CD4-positive, alpha-beta T cell treated with Interferon gamma for 1 hour (primary cell): ENCODE data around the gene IQGAP1.
"Not testable (repeated sequence)": the region's sequence is repeated elsewhere in the genome, so short reads cannot be mapped to it uniquely, and the experiment has no call there.

ENCODE experiments used
- DNase-seq: peaks from one replicate; pipeline ENCODE4 v3.0.0-alpha.2; 2020

IQGAP1 gene

GRCh38 chr15:90387534-90388461 is at the start of gene IQGAP1:
Gene IQGAP1, plus strand, starts transcription at chr15:90388242. Its CDS starts 100 bp downstream, at chr15:90388342.
- peak; percentile 98 for DNase-seq

- DNase-seq = no peak
These were observed 49.5 kb upstream of the IQGAP1 start for GRCh38 chr15:90338532-90338931.

GRCh38 chr15:90340345-90340744 is 47.7 kb upstream of the IQGAP1 start:
- DNase-seq = no peak

DNA sequence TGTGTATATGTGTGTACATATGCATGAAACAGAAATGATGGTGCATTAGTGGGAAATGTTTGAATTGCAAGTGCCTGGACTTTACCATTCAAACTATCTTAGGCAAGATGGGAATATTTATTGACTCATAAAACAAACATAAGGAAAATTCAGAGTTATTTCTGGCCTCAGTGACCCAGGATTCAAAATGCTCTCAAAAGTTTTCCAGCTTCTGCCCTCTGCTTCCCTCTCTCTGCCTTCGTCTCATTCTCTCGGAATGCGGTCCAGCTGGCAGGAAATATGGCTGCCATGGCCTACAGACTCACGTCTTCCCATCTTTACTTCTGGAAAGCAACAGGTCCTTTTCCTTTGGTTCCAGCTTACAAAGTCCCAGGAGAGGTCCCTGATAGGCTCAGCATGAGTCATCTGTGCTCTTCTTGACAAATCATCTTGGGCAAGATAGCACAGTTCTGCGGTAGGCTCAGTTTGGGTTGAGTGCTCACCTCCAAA is 44.7 kb upstream of the IQGAP1 start:
- DNase-seq = no peak

GRCh38 chr15:90344662-90345061 is 43.4 kb upstream of the IQGAP1 start:
- no peak for DNase-seq

DNA sequence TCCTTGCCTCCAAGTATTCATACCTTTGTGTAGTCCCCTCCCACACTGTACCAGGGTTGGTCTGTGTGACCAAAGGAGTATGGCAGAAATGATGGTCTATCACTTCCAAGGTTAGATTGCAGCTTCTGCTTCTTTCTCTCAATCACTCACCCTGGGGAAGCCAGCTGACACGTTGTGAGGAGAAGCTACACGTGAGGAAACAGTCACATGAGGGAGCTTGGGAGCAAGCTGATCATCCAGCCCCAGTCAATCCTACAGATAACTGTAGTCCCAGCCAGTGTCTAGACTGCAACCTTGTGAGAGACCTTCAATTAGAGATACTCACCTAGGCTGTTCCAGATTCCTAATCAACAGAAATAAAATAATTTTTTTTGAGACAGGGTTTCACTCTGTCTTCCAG is 42.2 kb upstream of the IQGAP1 start:
- no peak for DNase-seq

GRCh38 chr15:90347431-90348065 is 40.5 kb upstream of the IQGAP1 start:
- DNase-seq = not testable (repeated sequence)

DNA sequence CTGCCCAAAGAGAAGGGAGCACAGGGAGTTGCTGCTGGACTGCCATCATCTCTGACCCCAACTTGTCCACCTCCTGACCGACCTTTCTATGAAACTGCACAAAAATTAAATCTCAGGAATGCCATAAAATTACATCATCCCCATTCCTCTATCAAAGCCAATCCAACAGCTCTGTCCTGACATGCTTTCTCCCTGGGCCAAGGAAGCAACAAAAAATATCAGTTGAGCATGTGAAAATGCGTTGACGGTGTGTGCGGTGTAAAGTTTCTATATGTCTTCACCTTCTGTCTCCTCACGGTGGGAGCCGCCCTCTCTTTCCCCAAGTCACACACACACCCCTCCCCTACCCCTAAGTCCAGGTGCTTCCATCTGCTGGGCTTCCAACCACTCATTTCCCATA is 39.6 kb upstream of the IQGAP1 start:
- no peak for DNase-seq

GRCh38 chr15:90349072-90349471 is 39.0 kb upstream of the IQGAP1 start:
- DNase-seq = no peak

GRCh38 chr15:90349821-90350220 is 38.2 kb upstream of the IQGAP1 start:
- no peak for DNase-seq

GRCh38 chr15:90351479-90352106 is 36.4 kb upstream of the IQGAP1 start:
- no peak for DNase-seq

GRCh38 chr15:90352107-90352893 is 35.7 kb upstream of the IQGAP1 start, which contains the start of gene ZNF774:
Gene ZNF774, plus strand, starts transcription at chr15:90352284. Its CDS starts 2,377 bp downstream, at chr15:90354661.
- peak; percentile 89 for DNase-seq

DNA sequence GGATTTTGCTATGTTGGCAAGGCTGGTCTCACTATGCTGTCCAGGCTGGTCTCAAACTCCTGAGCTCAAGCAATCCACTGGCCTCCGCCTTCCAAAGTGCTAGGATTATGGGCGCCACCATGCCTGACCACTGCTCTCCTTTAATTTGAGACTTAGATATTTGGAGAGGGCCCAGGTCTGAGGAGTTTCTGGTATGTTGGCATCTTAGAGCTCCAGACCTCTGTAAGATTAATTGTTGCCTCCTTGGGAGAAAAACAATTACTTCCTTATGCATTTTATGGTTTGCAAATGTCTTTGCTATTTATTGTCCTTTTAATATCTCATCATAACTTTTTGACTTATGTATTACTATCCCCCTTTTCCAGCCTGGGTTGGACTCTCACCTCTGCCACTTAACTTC is 33.1 kb upstream of the IQGAP1 start:
- DNase-seq = no peak

- no peak for DNase-seq
These were observed 29.7 kb upstream of the IQGAP1 start for GRCh38 chr15:90358124-90359033.

DNA sequence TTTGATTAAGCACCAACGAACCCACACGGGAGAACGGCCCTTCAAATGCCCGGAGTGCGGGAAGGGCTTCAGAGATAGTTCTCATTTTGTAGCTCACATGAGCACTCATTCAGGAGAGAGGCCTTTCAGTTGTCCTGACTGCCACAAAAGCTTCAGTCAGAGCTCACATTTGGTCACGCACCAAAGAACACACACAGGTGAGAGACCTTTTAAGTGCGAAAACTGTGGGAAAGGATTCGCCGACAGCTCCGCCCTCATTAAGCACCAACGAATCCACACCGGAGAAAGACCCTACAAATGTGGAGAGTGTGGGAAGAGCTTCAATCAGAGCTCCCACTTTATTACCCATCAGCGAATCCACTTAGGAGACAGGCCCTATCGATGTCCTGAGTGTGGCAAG is 27.3 kb upstream of the IQGAP1 start:
- no peak for DNase-seq

DNA sequence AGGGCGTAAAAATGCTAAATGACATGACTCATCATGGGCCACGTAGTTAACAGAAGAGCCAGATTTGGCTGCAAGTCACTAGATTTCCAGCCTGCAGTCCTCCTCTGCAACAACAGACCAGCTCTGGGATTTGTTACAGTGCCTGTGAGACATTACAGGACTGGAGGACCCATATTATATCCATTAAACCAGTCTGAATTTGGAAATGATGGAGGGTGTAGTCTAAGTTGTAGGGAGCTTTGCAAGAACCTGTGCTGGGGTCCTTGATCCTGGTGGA is 25.2 kb upstream of the IQGAP1 start:
- DNase-seq = no peak

DNA sequence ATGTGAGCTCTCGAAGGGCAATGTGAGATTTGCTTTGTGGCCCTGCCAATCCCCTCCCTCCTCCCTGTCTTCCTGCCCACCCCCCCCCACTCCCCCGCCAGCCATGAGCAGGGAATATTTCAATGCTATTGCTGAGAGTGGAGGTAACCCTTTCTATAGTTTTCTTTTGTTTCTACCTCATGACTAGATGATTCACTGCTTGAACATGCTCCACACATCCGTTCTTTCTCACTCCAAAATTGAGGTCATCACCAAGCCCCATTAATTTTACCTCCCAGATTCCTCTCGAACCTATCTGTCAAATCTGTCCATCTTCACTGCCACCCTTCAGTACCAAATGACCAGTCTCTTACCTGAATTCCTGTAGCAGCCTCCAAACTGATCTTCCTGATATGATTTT is 23.8 kb upstream of the IQGAP1 start:
- no peak for DNase-seq

DNA sequence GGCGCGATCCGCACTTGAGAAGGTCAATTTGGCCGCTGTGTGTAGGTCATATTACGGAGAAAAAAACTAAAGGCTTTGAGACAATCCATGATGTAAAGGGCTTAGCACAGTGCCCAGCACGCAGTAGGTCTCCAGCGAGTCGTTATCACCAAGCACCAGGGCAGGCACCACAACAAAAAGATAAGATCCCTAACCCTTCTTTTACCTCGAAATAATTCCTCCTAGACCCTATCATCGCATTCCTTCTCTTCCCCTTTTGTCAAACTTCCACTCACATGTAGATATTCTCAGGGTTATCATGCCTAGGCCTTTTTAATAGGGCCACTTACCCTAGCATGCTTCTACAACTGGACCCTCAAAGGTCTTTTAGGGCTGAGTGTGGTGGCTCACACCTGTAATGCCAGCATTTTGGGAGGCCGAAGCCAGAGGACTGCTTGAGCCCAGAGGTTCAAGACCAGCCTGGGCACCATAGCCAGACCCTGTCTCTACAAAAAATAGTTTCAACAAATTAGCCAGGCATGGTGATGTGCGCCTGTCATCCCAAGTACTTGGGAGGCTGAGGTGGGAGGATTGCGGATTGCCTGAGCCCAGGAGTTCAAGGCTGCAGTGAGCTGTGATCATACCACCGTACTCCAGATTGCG is 22.5 kb upstream of the IQGAP1 start:
- no peak for DNase-seq

DNA sequence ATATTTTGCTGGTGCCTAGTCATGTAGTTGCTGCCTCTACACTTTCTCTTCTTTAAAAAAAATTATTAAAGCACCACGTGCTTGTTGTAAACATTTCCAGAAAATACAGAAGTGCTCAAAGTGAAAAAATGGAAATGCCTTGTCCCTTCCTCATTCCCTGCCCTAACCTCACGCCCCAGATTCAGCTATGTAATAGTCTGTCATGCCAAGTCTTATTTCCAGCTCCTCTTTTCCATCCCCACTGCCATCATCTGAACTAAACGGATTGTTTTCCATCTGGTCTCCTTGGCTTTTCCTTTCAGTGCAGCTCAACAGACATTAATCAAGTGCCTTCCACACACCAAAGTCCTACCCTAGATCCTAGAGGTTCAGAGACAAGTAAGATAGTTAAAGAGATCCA is 20.5 kb upstream of the IQGAP1 start:
- DNase-seq = no peak

- no peak for DNase-seq
These were observed 13.0 kb upstream of the IQGAP1 start for GRCh38 chr15:90375071-90375470.

DNA sequence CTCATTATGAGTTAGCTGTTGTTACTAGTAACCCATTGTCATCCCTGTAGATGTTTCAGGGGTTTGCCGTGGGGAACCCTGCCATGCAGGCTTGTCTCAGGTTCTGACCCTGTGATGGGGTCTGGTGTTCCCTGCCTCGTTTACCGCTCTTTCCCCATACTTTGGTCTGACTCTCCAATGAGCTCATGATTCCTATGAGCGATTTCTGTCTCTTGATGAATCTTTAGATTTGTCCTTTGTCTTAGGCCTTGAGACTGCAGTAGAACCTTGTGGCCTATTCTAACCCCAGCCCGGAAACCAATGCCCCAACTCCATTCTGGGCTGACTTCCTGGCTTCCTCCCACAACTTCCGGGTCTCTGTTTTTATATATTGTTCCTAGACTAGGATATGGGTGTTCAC is 11.3 kb upstream of the IQGAP1 start:
- peak; percentile 54 for DNase-seq
